Stimulated activated naive CD8-positive, alpha-beta T cell treated with anti-CD3 and anti-CD28 coated beads, Interleukin-15, Interleukin-2, amounts not matched to agents 100 ng/mL and 50 ng/mL, for 24 hours (primary cell): ENCODE data around the gene SLC2A5.
"Not testable (repeated sequence)": the region's sequence is repeated elsewhere in the genome, so short reads cannot be mapped to it uniquely, and the experiment has no call there.

Source experiments
- H3K27ac Mint-ChIP-seq: one replicate; pipeline ENCODE4 v1.8.0; 2021; ENCODE audit warnings: mild to moderate bottlenecking, mixed read lengths
- H3K27me3 Mint-ChIP-seq: one replicate; pipeline ENCODE4 v1.8.0; 2021; ENCODE audit warnings: mixed read lengths
- H3K36me3 Mint-ChIP-seq: one replicate; pipeline ENCODE4 v1.8.0; 2021; ENCODE audit warnings: low read depth, mixed read lengths
- H3K4me1 Mint-ChIP-seq: one replicate; pipeline ENCODE4 v1.8.0; 2021; ENCODE audit warnings: low read depth, mixed read lengths
- H3K4me3 Mint-ChIP-seq: one replicate; pipeline ENCODE4 v1.8.0; 2021; ENCODE audit warnings: mild to moderate bottlenecking, mixed read lengths
- H3K9me3 Mint-ChIP-seq: one replicate; pipeline ENCODE4 v1.8.0; 2021; ENCODE audit warnings: mixed read lengths

SLC2A5 gene

GRCh38 chr1:9022026-9022738 is 47.3 kb downstream of the SLC2A5 start:
- H3K9me3 Mint-ChIP-seq, H3K4me1 Mint-ChIP-seq, H3K27ac Mint-ChIP-seq, H3K4me3 Mint-ChIP-seq, H3K36me3 Mint-ChIP-seq: not testable (repeated sequence)
- H3K27me3 Mint-ChIP-seq: peaks cover 11% of the 10 kb centered on the region

DNA sequence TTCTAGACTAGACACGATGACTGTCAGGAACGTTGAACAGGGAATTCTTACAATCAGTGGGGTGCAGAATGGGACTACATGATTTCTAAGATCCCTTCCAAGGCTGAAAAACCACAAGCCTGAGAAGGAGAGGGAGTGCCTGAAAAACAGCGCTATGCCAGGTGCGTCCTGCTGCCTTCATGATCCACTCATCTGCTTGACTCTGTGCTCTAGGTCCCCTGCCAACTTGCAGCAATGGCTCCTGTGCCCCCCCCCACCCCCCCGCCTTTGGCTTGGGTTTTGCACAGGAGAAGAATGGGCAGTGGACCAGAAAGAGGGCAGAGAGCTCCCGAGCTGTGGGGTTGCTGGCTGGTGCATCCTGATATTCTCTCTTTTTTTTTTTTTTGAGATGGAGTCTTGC is 49.1 kb downstream of the SLC2A5 start:
- Mint-ChIP-seq H3K27me3 (peaks cover 11% of the 10 kb centered on the region), H3K36me3 (no peaks in the 10 kb centered on the region)

DNA sequence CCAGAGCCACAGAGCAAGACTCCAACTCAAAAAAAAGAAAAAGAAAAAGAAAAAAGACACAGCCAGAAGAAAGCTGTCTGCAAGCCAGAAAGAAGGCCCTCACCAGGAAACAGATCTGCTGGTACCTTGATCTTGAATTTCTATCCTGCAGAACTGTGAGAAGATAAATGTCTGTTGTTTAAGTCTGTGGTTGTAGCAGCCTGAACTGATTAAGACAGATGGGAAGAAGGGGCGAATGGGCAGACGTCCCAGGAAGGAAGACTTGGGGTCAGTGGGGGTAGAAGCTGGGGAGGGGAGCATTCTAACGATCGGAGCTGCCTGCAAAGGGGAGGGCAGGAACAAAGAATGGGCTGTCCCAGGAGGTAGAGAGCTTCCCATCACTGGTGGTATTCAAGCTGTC is 49.5 kb downstream of the SLC2A5 start:
- Mint-ChIP-seq H3K4me3 (no peak overlapping the region), H3K36me3 (no peaks in the 10 kb centered on the region), H3K27me3 (peaks cover 11% of the 10 kb centered on the region), H3K4me1 (no peaks in the 10 kb centered on the region), H3K27ac (no peak overlapping the region), H3K9me3 (no peaks in the 10 kb centered on the region)

More for the DNA sequence above, 49.1 kb downstream of the SLC2A5 start:
- Mint-ChIP-seq H3K9me3 (no peaks in the 10 kb centered on the region), H3K4me3 (no peak overlapping the region), H3K4me1 (no peaks in the 10 kb centered on the region), H3K27ac (no peak overlapping the region)

DNA sequence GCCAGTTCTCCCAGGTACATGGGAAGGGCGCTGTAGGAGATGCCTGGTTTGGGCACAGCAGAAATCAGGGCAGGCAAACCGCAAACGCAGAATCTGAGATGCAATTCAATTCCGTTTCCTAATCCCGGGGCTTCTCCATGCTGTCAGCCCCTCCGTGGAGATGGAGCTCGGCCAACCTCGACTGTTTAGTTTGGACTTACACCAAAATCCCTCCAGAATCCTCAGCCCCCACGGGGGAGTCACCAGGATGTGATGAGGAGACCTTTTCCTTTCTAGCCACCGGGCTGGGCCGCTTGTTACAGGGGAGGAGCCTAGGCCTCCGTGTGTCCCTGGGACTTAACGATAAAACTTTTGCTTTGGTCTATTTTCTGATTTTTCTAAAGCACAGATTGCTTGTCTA is 51.1 kb downstream of the SLC2A5 start:
- Mint-ChIP-seq H3K4me1 (no peaks in the 10 kb centered on the region), H3K4me3 (no peak overlapping the region), H3K27me3 (peaks cover 11% of the 10 kb centered on the region), H3K27ac (no peak overlapping the region), H3K9me3 (no peaks in the 10 kb centered on the region), H3K36me3 (no peaks in the 10 kb centered on the region)

DNA sequence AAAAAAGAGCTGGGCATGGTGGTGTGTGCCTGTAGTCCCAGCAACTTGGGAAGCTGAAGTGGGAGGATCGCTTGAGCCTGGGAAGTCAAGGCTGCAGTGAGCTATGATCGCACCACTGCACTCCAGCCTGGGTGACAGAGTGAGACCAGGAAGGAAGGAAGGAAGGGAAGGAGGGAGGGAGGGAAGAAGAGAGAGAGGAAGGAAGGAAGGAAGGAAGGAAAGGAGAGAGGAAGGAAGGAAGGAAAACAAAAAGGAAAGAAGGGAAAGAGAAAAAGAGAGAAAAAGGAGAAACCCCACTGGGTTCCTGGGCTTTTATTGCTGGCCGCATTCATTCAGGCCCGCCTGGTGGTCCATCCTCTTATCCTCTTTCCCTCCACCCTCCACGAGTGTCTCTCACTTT is 53.0 kb downstream of the SLC2A5 start:
- Mint-ChIP-seq H3K4me3 (no peak overlapping the region), H3K27me3 (peaks cover 11% of the 10 kb centered on the region), H3K4me1 (no peaks in the 10 kb centered on the region), H3K9me3 (no peaks in the 10 kb centered on the region), H3K27ac (no peak overlapping the region), H3K36me3 (no peaks in the 10 kb centered on the region)

DNA sequence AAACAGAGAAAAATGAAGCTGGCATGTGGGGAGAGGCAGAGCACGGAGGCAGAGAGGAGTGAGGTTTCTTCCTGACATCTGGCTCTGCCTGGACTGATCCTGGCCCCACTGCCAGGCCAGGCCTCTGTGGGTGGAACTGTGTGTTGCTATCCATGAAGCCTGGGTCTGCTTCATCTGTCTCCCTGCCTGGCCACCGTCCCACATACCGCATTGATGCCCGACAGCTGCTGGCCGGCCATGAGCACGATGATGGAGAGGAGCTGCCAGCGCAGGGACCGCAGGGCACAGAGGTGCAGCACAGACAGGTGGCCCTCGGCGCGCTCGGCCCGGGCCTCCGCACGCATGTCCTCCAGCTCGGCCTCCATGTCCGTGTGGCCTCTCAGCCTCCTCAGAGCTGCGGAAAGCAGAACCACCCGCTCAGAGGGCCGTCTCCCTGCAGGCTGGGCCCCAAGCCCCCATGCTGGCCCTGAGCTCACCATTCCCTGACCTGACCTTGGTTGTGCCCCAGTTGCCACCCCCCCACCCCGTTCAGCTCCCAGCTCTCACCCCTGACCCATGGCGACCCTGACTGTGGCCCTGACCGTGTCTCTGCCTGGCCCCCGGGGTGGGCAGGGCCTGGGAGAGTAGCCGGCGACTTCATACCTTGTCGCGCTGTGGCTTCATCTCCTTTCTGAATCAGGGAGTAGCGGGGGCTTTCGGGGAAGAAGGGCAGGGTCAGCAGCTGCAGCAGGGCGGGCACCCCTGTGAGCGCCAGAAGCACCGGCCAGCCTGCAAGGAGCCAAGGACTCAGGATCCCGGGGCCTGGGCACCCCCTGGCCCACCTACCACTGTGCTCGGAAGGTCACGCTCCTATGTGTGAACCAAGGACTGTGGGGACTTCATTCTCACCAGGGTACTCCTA is 54.7 kb downstream of the SLC2A5 start:
- Mint-ChIP-seq H3K9me3 (no peaks in the 10 kb centered on the region), H3K27ac (no peak overlapping the region), H3K4me1 (peaks cover 3% of the 10 kb centered on the region), H3K4me3 (no peak overlapping the region), H3K36me3 (no peaks in the 10 kb centered on the region), H3K27me3 (peaks cover 5% of the 10 kb centered on the region)

GRCh38 chr1:9013819-9014218 is 55.6 kb downstream of the SLC2A5 start:
- Mint-ChIP-seq H3K27ac (no peak overlapping the region), H3K9me3 (no peaks in the 10 kb centered on the region), H3K4me3 (no peak overlapping the region), H3K36me3 (no peaks in the 10 kb centered on the region), H3K4me1 (peaks cover 3% of the 10 kb centered on the region), H3K27me3 (peaks cover 5% of the 10 kb centered on the region)

DNA sequence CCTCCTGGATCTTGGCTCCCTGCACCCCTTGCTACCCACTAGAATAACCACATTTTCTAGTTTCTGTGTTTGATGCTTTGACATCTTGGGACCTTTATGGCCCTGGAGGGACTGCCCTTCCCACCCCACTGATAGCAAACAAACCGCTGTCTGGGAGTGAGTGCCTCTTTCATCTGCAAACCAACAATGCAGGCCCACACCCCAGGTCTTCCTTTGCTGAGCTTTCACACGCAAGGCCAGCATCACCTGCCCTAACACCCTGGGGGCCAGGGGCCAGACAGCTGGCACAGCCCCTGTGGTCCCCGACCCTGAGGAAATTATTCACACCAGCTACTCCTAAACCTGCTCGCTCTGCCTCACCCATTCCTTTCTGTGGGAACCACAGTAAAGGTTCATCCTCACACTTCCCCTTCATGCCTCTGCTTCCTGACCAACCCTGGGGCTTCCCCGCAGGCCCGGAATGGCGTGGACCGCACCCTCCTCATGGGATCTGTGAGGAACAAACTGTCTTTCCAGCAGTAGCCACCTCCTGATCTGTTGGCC is 58.6 kb downstream of the SLC2A5 start:
- no peak overlapping the region for H3K4me3 Mint-ChIP-seq
- peaks cover 3% of the 10 kb centered on the region for H3K4me1 Mint-ChIP-seq

DNA sequence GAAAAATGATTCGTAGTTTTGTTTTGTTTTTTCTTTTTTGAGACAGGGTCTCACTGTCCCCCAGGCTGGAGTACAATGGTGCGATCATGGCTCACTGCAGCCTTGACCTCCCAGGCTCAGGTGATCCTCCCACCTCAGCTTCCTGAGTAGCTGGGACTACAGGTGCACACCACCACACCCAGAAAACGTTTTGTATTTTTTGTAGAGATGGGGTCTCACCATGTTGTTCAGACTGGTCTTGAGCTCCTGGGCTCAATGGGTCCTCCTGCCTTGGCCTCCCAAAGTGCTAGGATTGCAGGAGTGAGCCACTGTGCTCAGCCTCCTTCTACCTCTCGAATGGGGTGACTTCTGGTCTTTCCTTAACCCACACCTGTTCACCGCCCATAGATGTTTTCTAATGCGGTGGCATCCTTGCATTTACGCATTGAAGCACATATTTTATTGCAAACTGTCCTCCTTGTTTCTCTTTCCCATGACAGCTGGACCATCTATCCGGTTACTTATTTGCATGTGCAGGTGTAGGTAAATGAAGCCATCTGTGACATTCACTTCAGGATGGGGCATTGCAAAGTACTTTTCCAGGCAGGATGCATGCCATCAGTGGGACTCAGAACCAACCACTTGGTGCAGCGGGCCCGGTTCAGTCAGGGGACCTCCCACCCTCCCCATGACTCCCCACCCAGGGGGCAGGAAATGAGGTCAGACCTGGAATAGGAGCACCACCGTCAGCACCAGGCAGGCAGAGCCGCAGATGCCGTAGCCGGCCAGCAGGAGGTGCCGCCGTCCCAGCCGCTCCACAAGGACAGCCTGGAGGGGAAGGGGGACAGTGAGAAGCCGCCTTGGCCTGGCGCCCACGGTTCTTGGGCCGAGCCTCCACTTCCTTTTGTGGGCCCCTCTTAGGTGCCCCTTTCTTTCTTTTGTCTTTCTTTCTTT is 59.7 kb downstream of the SLC2A5 start:
- H3K36me3 Mint-ChIP-seq: no peaks in the 10 kb centered on the region
- H3K27me3 Mint-ChIP-seq: no peaks in the 10 kb centered on the region
- H3K9me3 Mint-ChIP-seq: no peaks in the 10 kb centered on the region
- H3K4me1 Mint-ChIP-seq: peaks cover 9% of the 10 kb centered on the region
- no peak overlapping the region for H3K4me3 Mint-ChIP-seq
- H3K27ac Mint-ChIP-seq: no peak overlapping the region

More for the DNA sequence above, 58.6 kb downstream of the SLC2A5 start:
- no peaks in the 10 kb centered on the region for H3K27me3 Mint-ChIP-seq
- H3K36me3 Mint-ChIP-seq: no peaks in the 10 kb centered on the region
- no peak overlapping the region for H3K27ac Mint-ChIP-seq
- no peaks in the 10 kb centered on the region for H3K9me3 Mint-ChIP-seq

DNA sequence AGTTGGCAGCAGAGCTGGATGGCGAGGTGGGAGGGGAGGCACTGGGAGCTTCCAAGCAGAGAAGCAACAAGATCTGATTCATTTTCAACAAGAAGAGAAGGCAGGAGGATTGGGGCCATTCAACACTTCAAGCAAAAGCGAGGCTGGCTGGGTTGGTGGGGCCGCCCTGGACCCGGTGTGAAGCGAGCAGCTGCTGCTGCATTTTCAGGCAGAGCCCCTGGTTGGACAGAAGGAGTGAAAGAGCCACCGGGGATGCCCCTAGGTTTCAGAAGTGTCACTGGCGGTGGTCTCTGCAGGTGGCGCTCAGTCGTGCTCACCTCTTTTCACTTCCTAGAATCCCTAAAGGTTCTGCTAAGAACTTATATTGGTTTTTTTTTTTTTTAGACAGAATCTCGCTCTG is 61.2 kb downstream of the SLC2A5 start:
- H3K9me3 Mint-ChIP-seq: no peaks in the 10 kb centered on the region
- H3K27ac Mint-ChIP-seq: no peak overlapping the region
- no peak overlapping the region for H3K4me3 Mint-ChIP-seq
- peaks cover 15% of the 10 kb centered on the region for H3K4me1 Mint-ChIP-seq
- H3K27me3 Mint-ChIP-seq: no peaks in the 10 kb centered on the region
- no peaks in the 10 kb centered on the region for H3K36me3 Mint-ChIP-seq

DNA sequence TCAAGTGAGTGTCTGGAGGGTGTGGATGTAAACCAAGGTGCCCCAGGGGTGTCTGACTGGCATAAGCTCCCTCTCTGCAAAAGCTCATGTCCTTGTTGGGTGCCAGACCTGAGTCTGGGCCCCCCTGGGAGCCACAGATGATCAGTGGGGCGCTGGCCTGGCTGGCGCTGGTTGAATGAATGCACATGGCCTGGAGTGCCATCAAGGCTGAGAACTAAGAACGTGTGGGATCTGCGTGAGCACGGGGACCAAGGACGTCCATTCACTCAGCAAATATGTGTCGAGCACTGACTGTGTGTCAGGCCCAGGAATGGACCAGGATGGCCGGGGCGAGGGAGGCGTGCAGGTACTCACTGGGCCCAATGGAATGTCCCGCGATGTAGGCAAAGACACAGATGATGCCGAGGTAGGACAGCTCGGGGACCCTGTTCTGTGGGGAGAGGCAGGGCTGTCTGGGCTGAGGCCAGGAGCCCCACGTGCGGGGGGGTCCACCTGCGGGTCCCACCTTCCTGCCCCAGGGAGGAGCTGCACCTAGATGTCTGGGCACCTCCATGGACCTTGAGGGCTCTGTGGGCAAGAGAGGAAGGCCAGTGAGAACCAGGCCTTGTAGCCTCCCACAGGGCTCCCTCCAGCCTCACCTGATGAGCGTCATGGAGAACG is 62.3 kb downstream of the SLC2A5 start:
- Mint-ChIP-seq H3K27ac (no peak overlapping the region), H3K36me3 (no peaks in the 10 kb centered on the region), H3K27me3 (no peaks in the 10 kb centered on the region), H3K4me1 (peaks cover 15% of the 10 kb centered on the region), H3K9me3 (no peaks in the 10 kb centered on the region), H3K4me3 (no peak overlapping the region)

DNA sequence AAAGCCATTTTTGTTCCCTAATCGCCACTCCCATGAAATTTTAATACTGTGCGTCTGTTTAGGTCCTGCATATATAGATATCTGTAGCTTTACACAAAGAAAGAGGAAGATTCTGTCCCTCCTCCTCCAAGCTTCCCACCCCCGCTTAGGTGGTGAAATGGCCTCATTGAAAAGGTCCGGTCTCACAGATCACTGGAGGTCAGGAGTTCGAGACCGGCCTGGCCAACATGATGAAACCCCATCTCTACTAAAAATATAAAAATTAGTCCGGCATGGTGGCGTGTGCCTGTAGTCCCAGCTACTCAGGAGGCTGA is 64.1 kb downstream of the SLC2A5 start:
- H3K27me3 Mint-ChIP-seq: no peaks in the 10 kb centered on the region
- H3K27ac Mint-ChIP-seq: no peak overlapping the region
- H3K4me1 Mint-ChIP-seq: peaks cover 12% of the 10 kb centered on the region
- H3K4me3 Mint-ChIP-seq: no peak overlapping the region
- H3K9me3 Mint-ChIP-seq: no peaks in the 10 kb centered on the region
- H3K36me3 Mint-ChIP-seq: no peaks in the 10 kb centered on the region

DNA sequence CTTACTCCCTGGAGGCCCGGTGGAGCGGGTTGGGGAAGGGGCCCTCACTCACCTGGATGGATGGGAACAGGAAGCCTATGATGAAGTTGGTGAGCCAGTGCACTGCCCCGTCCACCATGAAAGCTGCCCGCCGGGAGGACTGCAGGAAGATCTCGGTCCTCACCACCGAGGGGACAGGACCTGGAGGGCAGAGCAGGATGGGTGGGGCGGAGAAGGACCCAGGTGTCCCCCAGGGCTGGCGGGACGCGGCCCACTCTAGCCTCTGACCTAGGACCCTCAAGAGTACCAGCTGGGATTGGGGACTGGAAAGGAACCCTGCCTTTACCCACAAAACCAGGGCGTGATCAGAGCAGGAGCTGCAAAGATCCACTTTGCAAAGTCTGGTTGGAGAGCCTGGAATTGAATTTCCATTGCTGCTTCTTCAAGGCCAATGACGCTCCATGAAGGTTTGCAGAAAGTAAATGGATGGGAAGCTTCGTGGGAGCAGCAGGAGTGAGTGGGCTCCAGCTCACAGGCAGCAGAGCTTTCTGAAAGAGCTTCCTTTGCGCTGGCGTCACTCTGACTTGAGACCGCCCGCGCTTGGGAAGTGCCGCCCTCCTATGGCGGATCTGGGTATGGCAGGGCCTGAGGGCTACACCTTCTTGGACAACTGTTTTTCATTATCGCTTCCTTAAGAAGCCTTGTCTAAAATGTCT is 64.6 kb downstream of the SLC2A5 start:
- no peaks in the 10 kb centered on the region for H3K27me3 Mint-ChIP-seq
- H3K9me3 Mint-ChIP-seq: no peaks in the 10 kb centered on the region
- peak overlapping the region; percentile 48 for H3K4me3 Mint-ChIP-seq
- no peak overlapping the region for H3K27ac Mint-ChIP-seq
- H3K36me3 Mint-ChIP-seq: no peaks in the 10 kb centered on the region
- peaks cover 12% of the 10 kb centered on the region for H3K4me1 Mint-ChIP-seq
